GM18505 (cell line): Measurements from ENCODE around the gene USP49.
"Not testable (repeated sequence)": the region's sequence is repeated elsewhere in the genome, so short reads cannot be mapped to it uniquely, and the experiment has no call there.

ENCODE experiments used
- ATAC-seq: cut with Tn5 transposase; IDR thresholded peaks from one replicate; pipeline ENCODE4 v1.9.1; 2021; ENCODE audit not compliant: unreplicated experiment
- POLR2A ChIP-seq: IDR thresholded peaks from 4 replicates; pipeline ENCODE4 v1.6.1; 2011; ENCODE audit warnings: borderline replicate concordance; ENCODE audit not compliant: insufficient read depth, insufficient read length; ENCODE audit errors: extremely low read depth

Gene USP49

DNA sequence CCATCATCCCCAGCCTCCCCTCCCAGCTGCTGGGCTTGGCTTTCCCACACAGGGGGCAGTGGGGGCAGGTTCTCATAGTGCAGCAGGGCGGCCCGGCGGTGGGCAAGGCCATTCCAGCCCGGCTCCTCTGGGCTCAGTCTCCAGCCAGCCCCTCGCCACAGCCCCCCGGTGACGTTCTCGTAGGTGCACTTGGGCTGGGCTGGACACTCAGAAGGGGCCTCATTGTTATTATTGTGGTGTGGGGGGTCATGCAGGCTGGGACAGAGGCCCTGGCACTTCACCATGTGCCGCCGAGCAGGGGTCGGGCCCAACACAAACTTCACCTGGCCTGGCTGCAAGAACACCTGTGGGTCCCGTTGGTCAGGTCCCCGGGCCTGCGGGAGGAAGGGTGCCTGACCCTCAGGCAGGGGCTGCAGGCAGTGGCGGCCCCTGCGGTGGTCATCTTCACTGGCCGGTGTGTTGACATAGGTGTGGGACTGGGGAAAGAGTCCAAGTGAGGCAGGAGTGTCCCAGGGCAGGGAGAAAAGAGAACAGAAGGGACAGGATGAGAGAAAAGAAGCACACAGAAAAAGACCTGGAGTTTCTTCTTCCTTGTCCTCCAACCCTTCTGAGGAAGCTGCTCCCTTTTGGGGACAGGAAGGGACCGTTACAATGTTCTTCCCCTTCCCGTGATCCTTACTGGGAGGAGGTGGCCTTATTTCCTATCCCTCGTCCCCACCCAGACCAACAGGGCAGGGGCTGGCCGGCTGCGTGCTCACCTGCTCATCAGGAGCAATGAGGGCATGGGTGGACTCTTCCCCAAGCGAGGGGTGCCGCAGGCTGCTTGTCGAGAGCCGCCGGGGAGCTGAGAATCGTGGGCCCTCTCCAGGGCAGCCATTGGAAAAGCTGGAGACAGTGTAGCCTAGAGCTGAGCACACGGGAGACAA, 123.9 kb downstream of the USP49 start:
- ATAC-seq: no peak
- no peak for TF ChIP-seq POLR2A

DNA sequence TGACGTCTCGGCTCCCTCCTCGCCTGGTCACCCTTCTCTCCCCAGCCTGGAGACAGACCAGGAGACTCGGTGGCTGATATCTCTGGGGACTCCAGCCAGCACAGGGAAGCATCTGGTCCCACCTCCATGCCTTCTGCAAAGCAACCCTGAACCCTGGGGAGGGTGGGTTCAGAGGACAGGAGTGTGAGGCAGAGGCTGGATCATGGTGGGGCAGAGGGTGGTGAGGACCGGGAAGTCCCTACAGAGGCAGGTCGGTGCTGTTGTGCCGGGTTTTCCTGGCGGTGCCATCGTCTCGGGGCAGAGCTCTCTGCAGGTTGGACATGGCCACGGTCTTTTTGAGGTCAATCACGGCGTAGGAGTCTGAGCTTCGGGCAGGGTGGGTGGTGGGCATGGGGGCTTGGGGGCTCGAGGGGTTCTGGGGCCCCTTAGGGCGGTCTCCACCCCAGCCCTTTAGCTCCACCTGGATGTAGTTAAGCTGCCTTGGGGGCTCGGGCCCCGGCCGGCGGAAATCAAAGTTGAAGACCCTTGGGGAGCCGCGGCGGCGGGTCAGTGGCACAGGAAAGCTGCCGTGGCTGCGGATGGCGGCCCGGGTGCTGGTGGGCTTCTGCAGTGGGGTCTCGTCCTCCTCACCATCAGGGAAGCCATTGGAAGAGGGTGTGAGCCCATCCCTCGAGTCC, 124.7 kb downstream of the USP49 start:
- ATAC-seq: no peak
- no peak for TF ChIP-seq POLR2A

DNA sequence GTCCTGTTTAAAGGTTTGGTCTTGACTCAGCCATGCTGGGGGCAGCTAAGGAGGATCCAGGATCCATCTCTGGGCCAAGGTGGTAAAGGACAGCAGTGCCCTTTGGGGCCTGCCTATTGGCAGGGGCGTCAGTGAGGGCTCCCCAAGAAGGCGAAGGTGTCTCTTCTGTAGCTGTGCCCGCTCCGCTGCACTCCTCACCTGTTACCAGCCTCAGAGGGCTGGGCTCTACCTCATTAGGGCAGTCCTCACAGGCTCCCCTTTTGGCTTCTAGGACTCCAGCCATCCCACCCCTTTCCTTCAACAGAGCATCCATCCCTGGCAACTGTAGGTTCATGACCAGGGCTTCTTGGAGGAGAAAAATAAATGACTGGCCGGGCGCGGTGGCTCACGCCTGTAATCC, 125.8 kb downstream of the USP49 start:
- no peak for ATAC-seq
- TF ChIP-seq POLR2A: no peak

DNA sequence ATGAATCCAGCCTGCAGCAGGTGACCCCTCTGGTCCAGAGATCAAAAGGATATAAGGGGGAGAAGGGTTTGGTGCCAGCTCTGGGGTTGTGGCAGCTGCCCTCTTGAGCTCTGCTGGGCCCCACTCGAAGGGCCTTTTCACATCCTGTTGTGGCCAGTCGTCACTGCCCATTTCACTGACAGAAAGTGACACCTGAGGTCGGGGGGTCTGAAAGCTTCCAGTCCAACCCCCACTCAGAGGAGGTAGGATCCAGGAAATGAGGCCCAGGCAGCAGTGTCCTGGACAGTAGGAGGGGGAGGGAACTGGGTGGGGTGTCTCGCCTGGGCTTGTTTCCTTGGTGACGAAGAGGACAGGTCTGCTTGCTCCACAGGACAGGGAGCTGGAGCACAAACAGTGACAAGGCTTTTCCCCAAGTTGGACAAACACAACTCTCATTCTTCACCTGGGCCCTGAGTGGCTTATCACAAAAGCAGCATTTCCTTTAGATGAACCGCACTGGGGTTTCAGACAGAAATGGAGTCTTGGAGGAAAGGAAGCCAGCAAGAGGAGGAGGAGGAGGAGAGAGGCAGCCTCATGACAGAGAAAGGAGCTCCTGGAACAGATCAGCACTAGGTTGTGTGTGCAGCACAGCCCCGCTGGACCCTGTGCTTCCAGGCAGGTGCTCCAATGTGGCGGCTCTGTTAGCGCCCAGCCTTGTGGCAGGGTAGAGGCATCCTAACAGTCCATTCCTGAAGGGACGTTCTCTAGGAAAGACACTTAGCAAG, 126.4 kb downstream of the USP49 start:
- no peak for ATAC-seq
- TF ChIP-seq POLR2A: no peak

DNA sequence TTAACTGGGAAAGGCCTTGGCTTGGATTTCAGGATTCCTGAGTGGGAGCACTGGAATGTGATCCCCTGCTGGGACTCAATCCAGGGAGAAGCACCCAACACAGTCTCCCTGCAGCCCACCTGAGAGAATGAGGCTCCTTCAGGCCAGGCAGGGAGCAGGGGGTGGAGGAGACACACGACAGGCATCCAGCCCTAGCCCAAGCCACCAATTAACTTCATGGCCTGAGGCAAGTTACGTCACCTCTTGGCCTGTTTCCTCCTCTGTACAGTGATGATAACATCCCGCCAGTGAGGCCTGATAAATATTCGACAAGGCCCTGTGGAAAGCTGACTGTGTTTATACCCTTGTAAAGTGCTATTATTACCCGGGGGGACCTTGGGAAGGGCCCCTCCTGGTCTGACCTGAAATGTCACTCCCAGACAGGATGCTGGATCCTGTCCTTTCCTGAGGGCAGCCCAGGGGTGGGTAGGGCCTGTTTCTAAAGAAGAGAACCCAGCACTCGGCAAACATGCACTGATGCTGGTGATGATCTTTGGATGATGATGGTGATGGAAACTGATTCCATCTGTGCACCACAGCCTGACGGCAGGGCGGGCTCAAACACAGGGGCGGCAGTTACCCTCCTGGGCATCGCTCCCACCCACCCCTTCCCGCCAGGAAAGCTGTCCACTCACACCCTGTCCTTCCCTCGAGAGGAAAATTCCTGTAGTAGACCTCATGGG, 127.9 kb downstream of the USP49 start:
- TF ChIP-seq POLR2A: no peak
- ATAC-seq: no peak

DNA sequence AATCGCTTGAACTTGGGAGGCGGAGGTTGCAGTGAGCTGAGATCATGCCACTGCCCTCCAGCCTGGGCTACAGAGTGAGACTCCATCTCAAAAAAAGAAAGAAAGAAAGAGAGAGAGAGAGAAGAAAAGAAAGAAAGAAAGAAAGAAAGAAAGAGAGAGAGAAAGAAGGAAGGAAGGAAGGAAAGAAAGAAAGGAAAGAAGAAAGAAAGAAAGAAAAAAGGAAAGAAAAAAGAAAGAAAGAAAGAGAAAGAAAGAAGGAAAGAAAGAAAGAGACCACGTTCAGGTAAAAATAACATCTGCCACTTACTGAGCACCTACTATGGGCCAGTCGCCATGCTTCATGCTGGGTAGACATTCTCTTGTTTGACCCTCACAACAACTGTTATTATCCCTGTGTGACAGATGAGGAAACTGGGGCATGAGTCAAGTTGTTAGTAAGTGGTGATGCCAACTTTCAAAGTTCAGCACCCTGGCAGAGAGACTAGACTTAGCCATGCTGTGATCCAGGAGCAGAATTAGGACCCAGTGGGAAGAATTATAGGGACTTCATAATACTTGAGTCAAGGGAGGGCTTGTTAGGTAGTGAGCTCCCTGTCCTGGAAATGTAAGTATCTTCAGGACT, 129.0 kb downstream of the USP49 start:
- not testable (repeated sequence) for ATAC-seq

DNA sequence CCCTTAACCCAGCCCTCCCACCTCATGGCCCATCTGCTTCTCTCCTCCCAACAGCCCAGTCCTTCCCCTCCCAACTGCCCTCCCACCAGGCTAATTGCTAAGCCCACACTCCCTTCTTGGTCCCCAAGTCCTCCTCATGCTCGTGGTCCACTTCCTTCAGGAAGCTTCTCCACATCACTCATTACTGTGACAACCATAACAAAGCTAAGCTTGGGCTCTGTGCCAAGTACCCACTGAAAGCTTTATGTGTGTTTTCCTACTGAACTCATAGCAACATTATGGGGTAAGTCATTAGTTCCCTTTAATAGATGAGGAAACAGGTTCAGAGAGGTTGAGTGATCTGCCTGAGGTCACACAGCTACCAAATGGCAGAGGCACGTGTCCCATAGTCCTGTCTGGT, 131.7 kb downstream of the USP49 start:
- no peak for TF ChIP-seq POLR2A
- ATAC-seq: no peak

DNA sequence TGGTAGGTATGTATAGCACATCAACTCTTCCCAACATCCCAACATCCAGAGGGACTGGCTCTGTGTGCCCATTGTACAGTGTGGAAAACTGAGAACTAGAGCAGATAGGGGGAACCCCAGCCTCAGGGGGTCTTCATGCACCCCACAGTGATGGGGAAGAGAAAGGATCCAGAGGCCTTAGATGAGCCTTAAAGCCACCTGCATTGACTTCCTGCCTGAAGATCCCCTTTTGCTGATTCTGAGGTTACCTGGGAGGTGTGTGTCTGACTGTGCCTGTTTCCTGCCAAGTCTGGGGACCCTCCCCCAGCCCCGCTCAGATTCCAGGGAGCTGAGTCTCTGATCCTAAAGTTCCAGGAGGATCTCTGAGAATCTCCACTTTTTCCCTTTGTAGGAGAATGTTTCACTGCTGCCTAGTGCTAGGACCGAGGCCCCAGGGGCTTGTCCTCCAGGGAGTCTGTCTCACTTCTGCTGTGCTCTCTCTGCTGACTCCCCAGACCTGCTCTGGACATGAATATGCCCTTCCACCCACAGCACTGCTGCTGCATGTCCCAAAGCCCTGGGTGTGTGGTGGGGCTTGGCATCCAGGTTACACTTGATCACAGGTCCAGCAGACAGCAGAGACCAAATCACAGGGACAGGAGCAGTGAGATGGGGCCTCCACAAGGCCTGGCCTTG, 135.1 kb downstream of the USP49 start:
- ATAC-seq: no peak
- no peak for TF ChIP-seq POLR2A

DNA sequence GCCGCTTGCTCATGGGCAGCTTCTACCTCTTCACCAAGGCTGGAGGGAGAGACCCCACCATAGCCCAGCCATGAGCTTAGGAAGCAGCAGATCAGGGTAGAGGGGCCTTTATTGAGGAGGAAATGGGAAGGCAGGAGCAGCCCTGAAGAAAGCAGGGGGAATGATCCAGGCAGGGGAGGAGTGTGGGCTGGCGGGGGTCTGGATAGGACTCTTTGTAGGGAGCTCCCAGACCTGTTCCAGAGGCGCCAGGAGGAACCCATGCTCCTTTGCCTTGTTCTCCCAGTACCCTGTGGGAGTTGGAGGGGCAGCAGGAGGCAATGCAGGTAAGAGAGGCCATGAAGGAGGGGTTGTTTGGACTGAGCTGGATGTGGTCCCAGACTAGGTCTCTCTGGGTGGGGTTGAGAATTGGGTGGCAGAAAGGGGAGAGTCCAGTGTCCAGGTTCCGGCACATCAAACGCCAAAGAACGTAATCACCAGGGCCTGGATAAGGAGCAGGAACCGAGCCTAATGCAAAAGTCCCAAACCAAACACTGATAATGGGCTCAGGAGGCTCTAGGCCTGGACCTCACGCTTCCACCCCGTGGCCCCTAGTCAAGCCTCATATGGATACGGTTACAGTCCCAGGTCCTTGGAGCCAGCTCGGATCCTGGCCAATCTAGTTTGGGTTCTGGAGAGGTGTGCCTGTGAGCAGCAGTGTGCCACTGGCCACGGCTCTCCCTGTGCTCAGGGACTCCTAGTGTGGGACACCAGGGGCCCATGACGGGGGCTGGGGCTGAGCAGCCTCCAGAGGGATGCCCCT, 135.9 kb downstream of the USP49 start:
- no peak for ATAC-seq
- no peak for TF ChIP-seq POLR2A

DNA sequence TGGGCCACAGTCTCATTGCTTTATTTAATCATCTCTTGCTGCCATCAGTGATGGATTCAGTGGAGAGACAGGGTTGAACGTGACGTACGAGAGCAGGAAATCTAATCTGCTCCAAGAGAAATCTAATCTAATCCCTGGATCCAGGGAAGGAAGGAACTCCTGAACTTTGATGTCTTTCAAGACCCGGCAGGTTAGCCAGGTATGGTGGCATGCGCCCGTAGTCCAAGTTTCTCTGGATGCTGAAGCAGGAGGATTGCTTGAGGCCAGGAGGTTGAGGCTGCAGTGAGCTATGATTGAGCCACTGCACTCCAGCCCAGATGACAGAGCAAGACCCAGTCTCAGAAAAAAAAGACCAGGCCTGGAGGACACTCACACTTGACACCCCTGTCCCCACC, 136.5 kb downstream of the USP49 start:
- TF ChIP-seq POLR2A: no peak
- ATAC-seq: no peak

DNA sequence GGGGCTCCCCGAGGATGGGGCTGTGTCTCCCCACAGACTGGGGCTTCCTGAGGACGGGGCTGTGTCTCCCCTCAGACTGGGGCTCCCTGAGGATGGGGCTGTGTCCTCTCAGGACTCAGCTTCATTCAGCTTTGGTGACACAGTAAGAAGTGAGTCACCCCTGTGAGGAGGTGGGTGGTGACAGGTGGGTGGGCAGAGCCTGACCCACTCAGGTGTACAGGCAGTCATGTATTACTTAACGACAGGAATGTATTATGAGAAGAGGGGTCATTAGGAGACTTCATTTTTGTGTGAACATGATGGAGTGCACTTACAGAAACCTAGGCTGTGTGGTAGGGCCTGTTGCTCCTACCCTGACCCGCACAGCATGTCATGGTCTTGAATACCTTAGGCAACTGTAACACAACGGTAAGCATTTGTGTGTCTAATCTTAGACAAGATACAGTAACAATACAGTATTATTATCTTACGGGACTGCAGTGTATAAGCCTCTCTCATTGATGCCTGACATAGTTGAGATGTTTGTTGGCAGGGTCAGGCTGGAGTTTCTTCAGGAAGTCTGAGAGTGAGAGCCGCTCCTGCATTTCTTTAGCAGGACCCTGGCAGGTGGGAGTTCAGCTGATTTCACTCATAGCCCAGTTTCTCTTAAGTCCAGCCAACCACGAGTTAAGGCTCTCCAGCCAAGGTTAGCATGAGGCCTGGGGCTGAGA, 137.1 kb downstream of the USP49 start:
- no peak for ATAC-seq

More for the DNA sequence above, 137.1 kb downstream of the USP49 start:
- no peak for TF ChIP-seq POLR2A
